Endothelial cell of umbilical vein (primary cell): ENCODE data around the gene ZNF423.

Experiments
- CTCF ChIP-seq, 2 donors: IDR thresholded peaks; 1 replicate in 1 of 2; 2 replicates in 1 of 2; pipeline ENCODE4 v1.5.1; 2011; ENCODE audit warnings: low read length in 2 of 2, mild to moderate bottlenecking in 2 of 2, moderate library complexity in 2 of 2, control low read depth in 1 of 2, inconsistent platforms in 1 of 2, low read depth in 1 of 2; ENCODE audit not compliant: insufficient read depth in 1 of 2; ENCODE audit errors: extremely low read depth in 1 of 2
- EZH2 ChIP-seq: IDR thresholded peaks from 2 replicates; pipeline ENCODE4 v1.6.1; 2012; ENCODE audit warnings: borderline replicate concordance, low read depth, mild to moderate bottlenecking, moderate library complexity, low read length, inconsistent platforms; ENCODE audit not compliant: severe bottlenecking
- GATA2 ChIP-seq: IDR thresholded peaks from 2 replicates; pipeline ENCODE4 v1.7.0; 2011; ENCODE audit warnings: low read depth, mild to moderate bottlenecking, moderate library complexity, mixed read lengths, low read length; ENCODE audit not compliant: insufficient read length, insufficient read depth
- MAX ChIP-seq: IDR thresholded peaks from 2 replicates; pipeline ENCODE4 v1.6.1; 2011; ENCODE audit not compliant: insufficient read depth, insufficient read length
- MYC ChIP-seq: IDR thresholded peaks from one replicate; pipeline ENCODE4 v1.6.1; 2011; ENCODE audit warnings: mild to moderate bottlenecking, low read depth, low read length
- POLR2A ChIP-seq: IDR thresholded peaks from 2 replicates; pipeline ENCODE4 v1.6.1; 2012; ENCODE audit warnings: low read depth, mild to moderate bottlenecking, control low read depth, low read length
- POLR2AphosphoS5 ChIP-seq: IDR thresholded peaks from 2 replicates; pipeline ENCODE4 v1.6.1; 2012; ENCODE audit warnings: low read depth, mild to moderate bottlenecking, control low read depth, low read length, moderate library complexity; ENCODE audit not compliant: insufficient read depth

- no peak for TF ChIP-seq POLR2AphosphoS5
- TF ChIP-seq CTCF (IDR thresholded peaks at IDR 0.05; ENCODE audit: extremely low read depth in 1 of 2, insufficient read depth in 1 of 2, low read depth in 1 of 2, low read length in 2 of 2): no peak
- TF ChIP-seq POLR2A: no peak
- TF ChIP-seq GATA2: no peak
- TF ChIP-seq MAX: no peak
- no peak for TF ChIP-seq EZH2
- no peak for TF ChIP-seq MYC
Observed at GRCh38 chr16:49749816-49750215, 106.1 kb downstream of the ZNF423 start.
